ENCODE data around the gene SCNN1G. TPM values are rescaled to one million over a fixed set of nuclear protein-coding genes. Genes with fewer than 3 reads are reported as not detected.

Gene SCNN1G
- total and polyA plus RNA-seq, 4 donors: 0.63 TPM; not detected in 3

DNA sequence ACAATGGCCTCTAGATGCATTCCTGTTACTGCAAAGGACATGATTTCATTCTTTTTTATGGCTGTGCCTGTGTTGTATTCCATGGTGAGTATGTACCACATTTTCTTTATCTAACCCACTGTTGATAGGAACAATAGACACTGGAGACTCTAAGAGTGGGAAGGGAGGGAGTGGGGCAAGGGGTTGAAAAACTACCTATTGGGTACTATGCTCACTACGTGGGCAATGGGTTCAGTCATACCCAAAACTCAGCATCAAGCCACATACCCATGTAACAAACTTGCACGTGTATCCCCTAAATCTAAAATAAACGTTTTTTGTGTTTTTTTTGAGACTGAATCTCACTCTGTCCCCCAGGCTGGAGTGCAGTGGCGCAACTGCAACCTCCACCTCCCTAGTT is 72.5 kb downstream of the SCNN1G start:
- Histone ChIP-seq H3K9me3 (ENCODE audit: control insufficient read depth, low read length) (peaks cover 2% of the 10 kb centered on the region), H3K4me3 (ENCODE audit: low read length in 2 of 2) (no peak overlapping the region), H3K36me3 (ENCODE audit: control insufficient read depth in 1 of 2, insufficient read depth in 2 of 2, low read length in 1 of 2) (no peaks in the 10 kb centered on the region), H3K4me1 (ENCODE audit: control insufficient read depth in 1 of 2, insufficient read depth in 2 of 2, low read length in 2 of 2) (no peaks in the 10 kb centered on the region), H3K27me3 (ENCODE audit: control insufficient read depth in 1 of 2, insufficient read depth in 2 of 2, low read length in 1 of 2) (no peaks in the 10 kb centered on the region), H3K27ac (ENCODE audit: low read depth in 1 of 2, low read length in 2 of 2) (no peak overlapping the region)
- intact Hi-C loops (cut with DNase I): no loop called here
- 51 to 55% methylated on average over 4 of the region's 4 CpGs for WGBS, 2 donors
- DNase-seq (no peak), ATAC-seq (ENCODE audit: low FRiP score) (no peak)

DNA sequence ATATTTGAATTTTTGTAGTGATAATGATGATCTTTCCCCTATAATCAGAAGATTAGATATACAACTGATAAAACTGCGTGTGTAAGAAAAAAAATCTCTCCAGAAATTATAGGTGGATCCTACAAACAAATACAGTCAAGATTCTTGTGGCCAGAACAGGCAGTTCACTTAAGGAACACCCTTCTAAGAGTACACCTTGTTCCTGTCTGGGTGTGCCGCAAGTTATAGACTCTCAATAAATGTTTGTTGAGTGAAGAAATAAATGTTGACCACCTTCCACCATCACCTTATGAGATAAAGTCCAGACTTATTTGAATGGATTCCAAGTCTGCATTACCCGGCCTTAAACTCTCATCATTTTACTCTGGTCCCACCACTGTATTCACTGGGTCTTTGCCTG is 73.9 kb downstream of the SCNN1G start:
- ATAC-seq (ENCODE audit: low FRiP score): no peak
- 58 to 60% methylated on average over 3 of the region's 3 CpGs for WGBS, 2 donors
- Histone ChIP-seq H3K4me1 (ENCODE audit: control insufficient read depth in 1 of 2, insufficient read depth in 2 of 2, low read length in 2 of 2) (no peaks in the 10 kb centered on the region), H3K9me3 (ENCODE audit: control insufficient read depth, low read length) (peaks cover 2% of the 10 kb centered on the region), H3K4me3 (ENCODE audit: low read length in 2 of 2) (no peak overlapping the region), H3K36me3 (ENCODE audit: control insufficient read depth in 1 of 2, insufficient read depth in 2 of 2, low read length in 1 of 2) (no peaks in the 10 kb centered on the region), H3K27ac (ENCODE audit: low read depth in 1 of 2, low read length in 2 of 2) (no peak overlapping the region), H3K27me3 (ENCODE audit: control insufficient read depth in 1 of 2, insufficient read depth in 2 of 2, low read length in 1 of 2) (no peaks in the 10 kb centered on the region)
- no peak for DNase-seq
- intact Hi-C loops (cut with DNase I): no loop called here

DNA sequence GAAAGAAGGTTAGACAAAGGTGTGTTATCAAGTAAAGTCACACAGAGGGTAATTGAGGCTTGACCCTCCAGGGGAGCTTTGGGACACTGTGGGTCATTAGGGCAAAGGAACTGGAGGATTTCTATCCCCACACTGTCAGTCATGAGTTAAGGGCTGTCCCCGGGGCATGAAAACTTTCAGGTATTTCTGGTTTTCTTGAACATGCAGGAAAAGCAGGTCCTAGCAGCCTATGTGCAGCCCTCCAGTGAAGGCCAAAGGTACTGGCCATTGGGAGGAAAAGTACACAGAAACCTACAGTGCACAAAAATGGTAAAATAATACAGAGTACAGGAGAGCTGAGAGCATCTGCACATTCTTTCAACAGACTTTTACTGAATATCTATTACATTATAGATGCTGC is 75.1 kb downstream of the SCNN1G start:
- H3K27me3 ChIP-seq (ENCODE audit: control insufficient read depth in 1 of 2, insufficient read depth in 2 of 2, low read length in 1 of 2): no peaks in the 10 kb centered on the region
- no peak for DNase-seq
- 80 to 85% methylated on average over 1 of the region's 1 CpG for WGBS, 2 donors
- no peak for ATAC-seq (ENCODE audit: low FRiP score)
- no peak overlapping the region for H3K27ac ChIP-seq (ENCODE audit: low read depth in 1 of 2, low read length in 2 of 2)
- H3K9me3 ChIP-seq (ENCODE audit: control insufficient read depth, low read length): peaks cover 2% of the 10 kb centered on the region
- H3K4me1 ChIP-seq (ENCODE audit: control insufficient read depth in 1 of 2, insufficient read depth in 2 of 2, low read length in 2 of 2): no peaks in the 10 kb centered on the region
- H3K36me3 ChIP-seq (ENCODE audit: control insufficient read depth in 1 of 2, insufficient read depth in 2 of 2, low read length in 1 of 2): no peaks in the 10 kb centered on the region
- intact Hi-C loops (cut with DNase I): no loop called here
- no peak overlapping the region for H3K4me3 ChIP-seq (ENCODE audit: low read length in 2 of 2)

DNA sequence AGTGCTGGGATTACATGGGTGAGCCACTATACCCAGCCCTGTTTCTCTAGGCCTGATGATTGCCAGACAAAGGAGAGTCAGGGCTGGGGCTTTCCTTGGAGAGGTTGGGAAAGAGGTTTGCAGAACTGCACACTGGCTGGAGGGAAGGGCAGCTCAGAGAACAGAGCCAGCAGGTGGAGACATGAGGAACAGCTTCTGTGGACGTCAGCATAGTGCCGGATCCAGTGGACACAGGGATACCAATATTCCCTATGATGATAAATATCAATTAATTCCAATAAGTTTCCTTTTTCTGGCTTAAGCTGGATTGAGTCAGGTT is 76.3 kb downstream of the SCNN1G start:
- Histone ChIP-seq H3K36me3 (ENCODE audit: control insufficient read depth in 1 of 2, insufficient read depth in 2 of 2, low read length in 1 of 2) (no peaks in the 10 kb centered on the region), H3K27ac (ENCODE audit: low read depth in 1 of 2, low read length in 2 of 2) (no peak overlapping the region)
- no peak for ATAC-seq (ENCODE audit: low FRiP score)

More for the DNA sequence above, 76.3 kb downstream of the SCNN1G start:
- no peaks in the 10 kb centered on the region for H3K4me1 ChIP-seq (ENCODE audit: control insufficient read depth in 1 of 2, insufficient read depth in 2 of 2, low read length in 2 of 2)
- intact Hi-C loops (cut with DNase I): no loop called here
- 70 to 75% methylated on average over 2 of the region's 2 CpGs for WGBS, 2 donors
- DNase-seq: no peak
- H3K9me3 ChIP-seq (ENCODE audit: control insufficient read depth, low read length): peaks cover 2% of the 10 kb centered on the region
- H3K27me3 ChIP-seq (ENCODE audit: control insufficient read depth in 1 of 2, insufficient read depth in 2 of 2, low read length in 1 of 2): no peaks in the 10 kb centered on the region
- no peak overlapping the region for H3K4me3 ChIP-seq (ENCODE audit: low read length in 2 of 2)

Other genes starting within 250 kb of the SCNN1G start
- gene USP31, start 33.3 kb upstream of the SCNN1G start, total RNA-seq: 10 to 100 TPM; 19.6 to 24.6 TPM
- gene USP31, start 33.3 kb upstream of the SCNN1G start, polyA plus RNA-seq: 1 to 10 TPM; 1.4 to 2.6 TPM
- 1 to 10 TPM; 1.3 to 1.6 TPM for gene SCNN1B, start 119.6 kb downstream of the SCNN1G start, total RNA-seq
- 1 to 10 TPM in 1 of 2 donors, under 1 TPM in 1; 0.59 to 1.1 TPM for gene SCNN1B, start 119.6 kb downstream of the SCNN1G start, polyA plus RNA-seq

Measured in aorta (tissue), 5 donors.